ENCODE results near the gene DDX43.
"Not testable (repeated sequence)": the region's sequence is repeated elsewhere in the genome, so short reads cannot be mapped to it uniquely, and the experiment has no call there.

DDX43 gene

GRCh38 chr6:73389854-73390253 lies 4.8 kb upstream of the DDX43 start:
- no peak for DNase-seq

DNA sequence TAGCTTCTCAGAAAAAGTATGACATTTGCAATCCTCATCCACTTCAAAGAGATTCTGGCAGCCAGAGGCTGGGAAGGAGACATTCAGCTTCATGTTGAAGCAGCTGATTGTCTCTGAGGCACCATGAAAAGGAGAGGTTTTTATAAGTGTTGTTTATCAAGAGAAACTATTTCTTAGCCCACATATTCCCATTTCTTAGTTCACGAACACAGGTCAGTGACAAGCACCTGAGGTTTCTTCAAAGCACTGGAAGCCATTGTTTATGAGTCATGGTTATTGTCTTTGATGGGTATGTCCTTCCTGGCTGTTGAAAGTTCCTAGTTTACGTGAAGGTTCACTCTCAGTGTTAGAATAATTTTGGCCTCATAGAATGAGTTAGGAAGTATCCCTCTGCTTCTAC lies 3.0 kb upstream of the DDX43 start:
- DNase-seq: no peak

- not testable (repeated sequence) for DNase-seq
Measured at GRCh38 chr6:73392188-73392587, 2.4 kb upstream of the DDX43 start.

DNA sequence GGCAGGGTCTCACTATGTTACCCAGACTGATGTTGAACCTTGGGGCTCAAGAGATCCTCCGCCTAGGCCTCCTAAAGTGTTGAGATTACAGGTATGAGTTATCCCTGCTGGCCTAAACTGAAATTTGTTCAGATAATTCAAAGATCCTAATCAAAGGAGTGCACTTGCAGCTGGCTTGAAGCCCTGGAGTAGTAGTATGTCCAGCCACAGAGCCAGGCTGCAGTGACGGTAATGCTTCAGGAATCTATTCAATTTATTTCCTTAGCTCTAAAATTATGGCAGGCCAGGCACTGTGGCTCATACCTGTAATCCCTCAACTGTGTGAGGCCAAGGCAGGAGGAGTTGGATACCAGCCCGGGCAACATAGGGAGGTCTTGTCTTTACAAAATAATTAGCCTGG lies 1.4 kb upstream of the DDX43 start:
- no peak for DNase-seq

DNA sequence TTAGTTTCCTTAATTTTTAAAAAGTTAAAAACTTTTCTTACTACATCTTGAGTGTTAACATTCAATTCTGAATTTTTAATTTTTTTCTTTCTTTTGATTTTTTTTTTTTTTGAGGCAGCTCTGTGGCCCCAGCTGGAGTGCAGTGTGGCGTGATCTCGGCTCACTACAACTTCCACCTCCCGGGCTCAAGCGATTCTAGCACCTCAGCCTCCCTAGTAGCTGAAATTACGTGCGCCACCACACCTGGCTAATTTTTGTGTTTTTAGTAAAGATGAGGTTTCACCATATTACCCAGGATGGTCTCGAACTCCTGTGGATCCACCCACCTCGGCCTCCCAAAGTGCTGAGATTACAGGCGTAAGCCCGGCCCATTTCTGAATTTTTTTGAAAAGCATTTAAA lies 1.2 kb downstream of the DDX43 start:
- no peak for DNase-seq

DNA sequence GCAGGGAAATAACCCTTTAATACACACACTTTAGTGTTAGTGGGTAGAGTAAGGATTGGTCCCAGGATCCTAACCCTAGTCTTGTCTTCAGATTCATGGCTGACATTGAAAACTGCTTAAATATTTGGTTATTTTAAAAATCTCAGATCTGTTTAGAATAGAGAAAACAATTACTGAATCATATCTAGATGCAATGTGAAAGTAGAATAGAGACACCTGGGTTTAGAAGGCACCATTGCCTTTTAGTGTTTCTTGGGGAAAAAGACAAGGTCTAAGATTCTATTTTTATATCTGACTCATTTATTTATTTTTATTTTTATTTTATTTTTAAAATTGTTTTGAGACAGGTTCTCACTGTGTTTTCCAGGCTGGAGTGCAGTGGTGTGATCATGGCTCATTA lies 6.0 kb downstream of the DDX43 start:
- DNase-seq: no peak

- DNase-seq: no peak
Measured at GRCh38 chr6:73409395-73409794, 14.8 kb downstream of the DDX43 start.

GRCh38 chr6:73413102-73413501 lies 18.5 kb downstream of the DDX43 start:
- no peak for DNase-seq

GRCh38 chr6:73418081-73418741 lies 23.6 kb downstream of the DDX43 start:
- no peak for DNase-seq

DNA sequence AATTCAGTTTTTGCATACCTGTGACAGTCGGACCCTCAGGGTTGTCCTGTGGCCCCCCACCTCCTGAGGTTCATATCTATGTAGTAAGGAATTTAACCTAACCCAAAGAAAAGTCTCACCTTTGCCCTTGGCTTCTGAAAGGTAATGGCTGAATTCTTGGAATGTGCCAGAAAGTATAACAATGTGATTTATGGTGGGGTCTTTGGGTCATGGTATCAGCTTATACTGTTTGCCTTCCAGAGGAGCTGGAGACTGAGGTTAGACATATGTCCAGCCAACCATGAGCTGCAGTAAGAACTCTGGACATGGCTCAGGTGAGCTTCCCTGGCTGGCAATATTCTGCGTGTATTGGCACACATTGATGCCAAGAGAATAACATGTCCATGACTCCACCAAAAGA lies 26.9 kb downstream of the DDX43 start:
- DNase-seq: no peak

DNA sequence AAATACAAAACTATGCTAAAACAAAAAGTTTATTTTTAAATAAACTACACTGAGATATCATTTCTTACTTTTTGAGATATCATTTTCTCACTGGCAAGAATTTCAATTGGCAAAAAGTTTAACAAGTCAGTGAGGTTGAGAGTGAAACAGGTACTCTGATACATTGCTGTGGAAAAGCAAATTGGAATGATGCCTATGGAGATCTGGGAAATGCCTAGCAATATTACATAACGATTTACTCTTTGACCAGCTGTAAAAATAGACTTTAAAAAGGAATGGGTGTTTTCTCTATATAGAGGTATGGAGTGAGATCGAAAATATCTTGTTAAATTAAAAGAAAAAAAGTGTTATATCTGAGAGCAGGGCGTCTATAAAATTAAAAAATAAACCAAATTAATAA lies 40.6 kb downstream of the DDX43 start:
- DNase-seq: no peak

DNA sequence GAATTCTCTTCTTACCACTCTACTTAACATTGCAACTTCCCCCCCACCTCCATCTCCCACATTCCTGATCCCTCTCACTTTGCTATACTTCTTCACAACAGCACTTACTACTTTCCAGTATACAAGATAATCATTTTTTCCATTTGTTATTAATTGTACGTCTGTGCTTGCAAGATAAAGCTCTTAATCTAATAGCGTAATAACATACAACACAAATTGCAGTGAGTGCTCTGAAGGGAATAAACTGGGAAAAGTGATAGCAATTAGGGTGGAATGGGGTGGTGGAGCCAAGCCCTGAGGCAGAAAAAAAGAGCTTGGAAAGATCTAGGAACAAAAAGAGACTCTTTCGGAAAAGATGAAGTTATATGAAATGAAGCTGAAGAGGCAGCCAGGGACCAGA lies 48.9 kb downstream of the DDX43 start:
- no peak for DNase-seq

DNA sequence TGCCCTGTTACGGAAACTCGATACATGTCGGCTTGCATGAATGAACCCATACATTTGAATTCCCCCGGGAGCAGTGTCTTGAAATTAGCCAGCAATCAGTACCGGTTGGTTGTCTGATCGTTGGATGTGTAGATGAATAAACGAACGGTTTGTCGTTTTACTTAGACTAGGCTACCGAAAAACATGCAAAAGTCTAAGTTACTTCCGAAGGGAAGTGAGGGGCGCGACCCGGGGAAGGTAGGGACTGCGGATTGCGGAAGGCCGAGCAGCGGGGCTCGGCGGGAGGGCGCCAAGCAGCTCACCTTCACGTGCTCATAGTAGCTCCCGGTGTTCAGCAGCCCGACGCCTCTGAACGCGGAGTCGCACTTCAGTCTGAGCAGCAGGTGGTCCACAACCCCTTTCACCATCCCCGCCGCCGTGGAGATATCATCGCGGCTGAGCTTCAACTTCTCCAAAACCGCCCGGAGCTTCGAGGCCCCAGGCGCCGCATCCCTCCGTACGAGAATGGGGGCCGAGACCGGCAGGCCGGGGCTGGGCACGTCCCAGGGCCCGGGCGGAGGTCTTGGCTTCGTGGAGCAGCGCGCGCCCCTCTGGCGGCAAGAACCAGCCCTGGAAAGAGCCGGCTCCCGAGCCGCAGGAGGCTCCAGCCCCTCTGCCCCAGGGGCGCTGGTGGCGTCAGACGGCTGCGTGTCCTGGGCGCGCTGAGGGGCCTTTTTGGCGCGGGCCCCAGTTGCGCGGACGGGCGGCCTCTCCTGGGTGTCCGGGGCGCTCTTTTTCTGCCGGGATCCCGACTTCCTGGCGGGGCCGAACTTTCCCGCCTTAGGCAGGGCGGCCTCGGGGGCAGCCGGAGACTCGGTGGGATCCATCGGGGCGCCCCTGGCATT lies 56.8 kb downstream of the DDX43 start:
- peak; percentile 75 for DNase-seq

GRCh38 chr6:73452107-73452461 lies 57.5 kb downstream of the DDX43 start, which contains the start of gene CGAS:
TSS of gene CGAS (minus strand) at chr6:73452297. CDS start at chr6:73452181, 116 bp downstream.
- DNase-seq: peak; percentile 88

DNA sequence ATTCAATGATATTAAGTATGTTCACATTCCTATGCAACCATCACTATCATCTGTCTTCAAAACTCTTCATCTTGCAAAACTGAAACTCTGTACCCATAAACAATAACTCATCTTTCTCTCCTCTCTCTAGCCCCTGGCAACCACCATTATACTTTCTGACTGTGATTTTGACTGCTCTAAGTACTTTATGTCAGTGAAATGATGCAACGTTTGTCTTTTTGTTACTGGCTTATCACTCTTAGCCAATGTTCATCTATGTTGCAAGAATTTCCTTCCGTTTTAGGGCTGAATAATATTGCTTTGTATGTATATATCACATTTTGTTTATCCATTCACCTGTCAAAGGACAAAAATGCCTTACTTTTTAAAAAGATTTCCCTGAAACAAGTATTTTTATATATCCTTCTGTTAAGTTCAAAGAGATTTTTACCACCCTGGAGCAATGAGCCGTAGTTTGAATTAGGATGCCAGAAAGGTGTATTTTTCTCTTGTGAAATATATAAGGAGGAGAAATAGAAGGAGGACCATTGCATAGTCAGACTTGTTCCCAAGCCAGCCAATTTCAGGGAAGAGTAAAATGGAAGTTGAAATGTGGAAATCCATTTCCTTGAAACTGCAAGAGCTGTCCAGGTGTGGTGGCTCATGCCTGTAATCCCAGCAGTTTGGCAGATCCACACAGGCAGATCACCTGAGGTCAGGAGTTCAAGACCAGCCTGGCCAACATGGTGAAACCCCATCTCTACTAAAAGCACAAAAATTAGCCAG lies 61.4 kb downstream of the DDX43 start:
- no peak for DNase-seq

DNA sequence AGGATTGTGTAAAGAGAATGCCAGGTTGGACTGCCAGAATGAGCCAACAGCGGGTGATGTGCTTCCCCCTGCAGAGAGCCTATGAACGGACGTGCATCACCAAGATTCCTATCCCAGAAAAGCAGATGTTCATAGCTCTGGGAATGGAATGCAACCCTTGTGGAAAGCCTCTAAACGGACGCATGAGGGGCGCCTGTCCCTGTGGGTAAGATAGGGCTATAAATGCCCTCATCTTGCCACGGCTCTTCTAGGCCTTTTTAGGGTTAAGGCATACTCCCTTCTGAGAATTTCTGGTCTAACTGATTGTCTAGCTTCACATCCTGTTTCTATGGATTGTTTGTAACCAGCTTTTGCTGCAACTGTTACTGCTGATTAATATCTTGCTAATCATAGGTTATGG lies 64.8 kb downstream of the DDX43 start:
- not testable (repeated sequence) for DNase-seq

GRCh38 chr6:73460056-73460455 lies 65.4 kb downstream of the DDX43 start:
- no peak for DNase-seq

GRCh38 chr6:73461537-73462350 lies 67.1 kb downstream of the DDX43 start, which contains the start of gene MTO1:
TSS of gene MTO1 (plus strand) at chr6:73461737. CDS start at chr6:73461855, 118 bp downstream.
- DNase-seq: peak; percentile 92
